ENCODE measurements around the gene ZNF140.

Gene ZNF140

GRCh38 chr12:133080368-133081158, at the start of gene ZNF140:
TSS of gene ZNF140 (plus strand) at chr12:133080923. CDS start at chr12:133081321, 398 bp downstream.
- peak; percentile 94 for DNase-seq

GRCh38 chr12:133037207-133038005, 43.3 kb upstream of the ZNF140 start, which contains the start of gene ZNF84:
TSS of gene ZNF84 (plus strand) at chr12:133037509. CDS start at chr12:133041468, 3,959 bp downstream.
- peak; percentile 97 for DNase-seq

GRCh38 chr12:133038118-133038709, 42.5 kb upstream of the ZNF140 start:
- DNase-seq: no peak

- DNase-seq: no peak
These were observed 34.0 kb upstream of the ZNF140 start for GRCh38 chr12:133046698-133047097.

GRCh38 chr12:133057446-133057845, 23.3 kb upstream of the ZNF140 start:
- DNase-seq: no peak

- no peak for DNase-seq
These were observed 22.3 kb upstream of the ZNF140 start for GRCh38 chr12:133058203-133059113.

GRCh38 chr12:133061954-133062353, 18.8 kb upstream of the ZNF140 start:
- no peak for DNase-seq

- DNase-seq: no peak
These were observed 17.2 kb upstream of the ZNF140 start for GRCh38 chr12:133063556-133063955.

- no peak for DNase-seq
These were observed 6.9 kb upstream of the ZNF140 start for GRCh38 chr12:133073836-133074235.

- DNase-seq: peak; percentile 97
These were observed 726 bp upstream of the ZNF140 start for GRCh38 chr12:133080026-133080367.

GRCh38 chr12:133081159-133081780, 547 bp downstream of the ZNF140 start:
- DNase-seq: peak; percentile 4

- no peak for DNase-seq
These were observed 2.6 kb downstream of the ZNF140 start for GRCh38 chr12:133083345-133083744.

GRCh38 chr12:133105620-133106019, 24.9 kb downstream of the ZNF140 start:
- no peak for DNase-seq

GRCh38 chr12:133106253-133106652, 25.5 kb downstream of the ZNF140 start:
- DNase-seq: no peak

GRCh38 chr12:133107121-133107520, 26.4 kb downstream of the ZNF140 start:
- DNase-seq: no peak

GRCh38 chr12:133108150-133108549, 27.4 kb downstream of the ZNF140 start:
- DNase-seq: no peak

GRCh38 chr12:133120385-133121191, 39.9 kb downstream of the ZNF140 start:
- no peak for DNase-seq

- DNase-seq: no peak
These were observed 44.0 kb downstream of the ZNF140 start for GRCh38 chr12:133124674-133125073.

- DNase-seq: no peak
These were observed 48.8 kb downstream of the ZNF140 start for GRCh38 chr12:133129368-133130037.

GRCh38 chr12:133130038-133130807, 49.5 kb downstream of the ZNF140 start, which contains the start of the genes ZNF10 and ZNF891:
TSS of gene ZNF10 (plus strand) at chr12:133130627. CDS start at chr12:133144493, 13,866 bp downstream.
TSS of gene ZNF891 (minus strand) at chr12:133130274. CDS start at chr12:133121918, 8,356 bp downstream.
- peak; percentile 94 for DNase-seq

Measured in RPMI8226 (cell line).